Natural killer cell (primary cell): ENCODE data around the gene NRGN. TPM values are rescaled to one million over a fixed set of nuclear protein-coding genes. Genes with fewer than 3 reads are reported as not detected.

Experiments used
- ATAC-seq, 3 donors: fragments of 150-1000 bp in 2 of 3; fragments of 200-7000 bp in 1 of 3; cut with Tn5 transposase; 1 replicate in 1 of 3; 2 replicates in 2 of 3; pipeline ENCODE4 v1.10.0; 2021; ENCODE audit warnings: mild to moderate bottlenecking in 2 of 3, moderate library complexity in 2 of 3
- DNase-seq, 2 donors: peaks; one replicate each; pipeline versions ENCODE4 v3.0.0 to v3.0.0-alpha.2; 2013 to 2021; ENCODE audit warnings: mixed read lengths in 1 of 2
- H3K27ac ChIP-seq: one replicate; pipeline ENCODE4 v1.5.1; 2013; ENCODE audit warnings: mild to moderate bottlenecking, low read length
- H3K27me3 ChIP-seq: one replicate; pipeline ENCODE4 v1.6.1; 2013; ENCODE audit warnings: low read length; ENCODE audit not compliant: control insufficient read depth, insufficient read depth
- H3K36me3 ChIP-seq: one replicate; pipeline ENCODE4 v1.6.1; 2013; ENCODE audit warnings: low read length; ENCODE audit not compliant: control insufficient read depth, insufficient read depth
- H3K4me1 ChIP-seq: one replicate; pipeline ENCODE4 v1.6.1; 2013; ENCODE audit warnings: low read length; ENCODE audit not compliant: control insufficient read depth, insufficient read depth
- H3K4me3 ChIP-seq: one replicate; pipeline ENCODE4 v1.5.1; 2013; ENCODE audit warnings: low read length
- H3K9me3 ChIP-seq: one replicate; pipeline ENCODE4 v1.6.1; 2013; ENCODE audit warnings: low read length; ENCODE audit not compliant: control insufficient read depth, insufficient read depth
- H3K27ac Mint-ChIP-seq, 2 donors: one replicate each; pipeline ENCODE4 v1.8.0; 2022; ENCODE audit warnings: mild to moderate bottlenecking in 2 of 2, mixed read lengths in 2 of 2, moderate library complexity in 1 of 2
- H3K27me3 Mint-ChIP-seq, 2 donors: one replicate each; pipeline ENCODE4 v1.8.0; 2022; ENCODE audit warnings: low read depth in 2 of 2, mixed read lengths in 2 of 2
- H3K36me3 Mint-ChIP-seq: one replicate; pipeline ENCODE4 v1.8.0; 2022; ENCODE audit warnings: mixed read lengths
- H3K4me1 Mint-ChIP-seq, 2 donors: one replicate each; pipeline ENCODE4 v1.8.0; 2022; ENCODE audit warnings: mixed read lengths in 2 of 2
- H3K4me3 Mint-ChIP-seq: one replicate; pipeline ENCODE4 v1.8.0; 2022; ENCODE audit warnings: mild to moderate bottlenecking, moderate library complexity, mixed read lengths
- H3K9me3 Mint-ChIP-seq, 2 donors: one replicate each; pipeline ENCODE4 v1.8.0; 2022; ENCODE audit warnings: mixed read lengths in 2 of 2
- WGBS: methylation state at CpG from one replicate; pipeline ENCODE4 v1.1.7; 2013; ENCODE audit warnings: missing lambda C conversion rate; ENCODE audit not compliant: insufficient coverage; 5-methylcytosine and 5-hydroxymethylcytosine counted together
- intact Hi-C: fragments of 100-400 bp; cut with micrococcal nuclease; formaldehyde crosslinking; loops from one replicate; pipeline ENCODE4 v1.14.2; 2022
- total RNA-seq, 4 donors: library from RNA; stranded (reverse); fragments of 120-200 nt in 1 of 4; gene quantifications; one replicate each; pipeline versions ENCODE4 v1.2.3 to v1.2.4, GENCODE V29; 2013 to 2022
- TF ChIP-seq, protein P1 (sequence below): fragments of 200-600 bp; IDR thresholded peaks from one replicate; pipeline ENCODE4 v1.8.0; 2022; ENCODE audit warnings: antibody characterized with exemption

The NRGN gene
- total RNA-seq, 3 donors from 2014 or later (not counting 1 experiment from before 2014, with no cell fraction given), result 11.1 to 70.9 (median 28.4) TPM

GRCh38 chr11:124742555-124742954 is 2.8 kb downstream of the NRGN start:
- H3K27me3 Mint-ChIP-seq, result peaks cover 36 to 47% of the 10 kb centered on the region in 2 donors
- Histone ChIP-seq H3K9me3 (no peaks in the 10 kb centered on the region), H3K27ac (no peak overlapping the region), H3K4me1 (peaks cover 32% of the 10 kb centered on the region), H3K4me3 (no peak overlapping the region), H3K36me3 (no peaks in the 10 kb centered on the region), H3K27me3 (peaks cover 10% of the 10 kb centered on the region)
- peaks cover 7 to 28% of the 10 kb centered on the region in 2 donors for H3K4me1 Mint-ChIP-seq
- no peaks in the 10 kb centered on the region for H3K36me3 Mint-ChIP-seq
- TF ChIP-seq, protein P1, sequence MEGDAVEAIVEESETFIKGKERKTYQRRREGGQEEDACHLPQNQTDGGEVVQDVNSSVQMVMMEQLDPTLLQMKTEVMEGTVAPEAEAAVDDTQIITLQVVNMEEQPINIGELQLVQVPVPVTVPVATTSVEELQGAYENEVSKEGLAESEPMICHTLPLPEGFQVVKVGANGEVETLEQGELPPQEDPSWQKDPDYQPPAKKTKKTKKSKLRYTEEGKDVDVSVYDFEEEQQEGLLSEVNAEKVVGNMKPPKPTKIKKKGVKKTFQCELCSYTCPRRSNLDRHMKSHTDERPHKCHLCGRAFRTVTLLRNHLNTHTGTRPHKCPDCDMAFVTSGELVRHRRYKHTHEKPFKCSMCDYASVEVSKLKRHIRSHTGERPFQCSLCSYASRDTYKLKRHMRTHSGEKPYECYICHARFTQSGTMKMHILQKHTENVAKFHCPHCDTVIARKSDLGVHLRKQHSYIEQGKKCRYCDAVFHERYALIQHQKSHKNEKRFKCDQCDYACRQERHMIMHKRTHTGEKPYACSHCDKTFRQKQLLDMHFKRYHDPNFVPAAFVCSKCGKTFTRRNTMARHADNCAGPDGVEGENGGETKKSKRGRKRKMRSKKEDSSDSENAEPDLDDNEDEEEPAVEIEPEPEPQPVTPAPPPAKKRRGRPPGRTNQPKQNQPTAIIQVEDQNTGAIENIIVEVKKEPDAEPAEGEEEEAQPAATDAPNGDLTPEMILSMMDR, result no peak
- intact Hi-C loops, result no loop called here
- no peak overlapping the region for H3K27ac Mint-ChIP-seq
- 86% methylated on average over 2 of the region's 2 CpGs for WGBS
- H3K9me3 Mint-ChIP-seq, result no peaks in the 10 kb centered on the region
- no peak for ATAC-seq
- DNase-seq, result no peak
- no peak overlapping the region for H3K4me3 Mint-ChIP-seq

- H3K27me3 Mint-ChIP-seq, result peaks cover 33 to 45% of the 10 kb centered on the region in 2 donors
- ATAC-seq (no peak), DNase-seq (no peak)
- peaks cover 7 to 28% of the 10 kb centered on the region in 2 donors for H3K4me1 Mint-ChIP-seq
- Histone ChIP-seq H3K4me3 (no peak overlapping the region), H3K9me3 (no peaks in the 10 kb centered on the region), H3K27ac (no peak overlapping the region), H3K27me3 (peaks cover 10% of the 10 kb centered on the region), H3K36me3 (no peaks in the 10 kb centered on the region), H3K4me1 (peaks cover 32% of the 10 kb centered on the region)
- no peak overlapping the region for H3K27ac Mint-ChIP-seq
- WGBS, result 90% methylated on average over 3 of the region's 6 CpGs
- TF ChIP-seq, protein P1, result no peak
- H3K9me3 Mint-ChIP-seq, result no peaks in the 10 kb centered on the region
- intact Hi-C loops, result no loop called here
- no peaks in the 10 kb centered on the region for H3K36me3 Mint-ChIP-seq
- H3K4me3 Mint-ChIP-seq, result no peak overlapping the region
Observed at GRCh38 chr11:124743050-124743449, 3.3 kb downstream of the NRGN start.

GRCh38 chr11:124745270-124745834 is 5.6 kb downstream of the NRGN start:
- DNase-seq (no peak), ATAC-seq (no peak)
- no peaks in the 10 kb centered on the region for H3K36me3 ChIP-seq
- WGBS, result 88% methylated on average over 43 of the region's 44 CpGs
- H3K27ac ChIP-seq, result no peak overlapping the region
- TF ChIP-seq, protein P1, result no peak
- Mint-ChIP-seq H3K4me1 (peaks cover 0 to 15% of the 10 kb centered on the region in 2 donors), H3K27ac (no peak overlapping the region), H3K27me3 (peaks cover 28 to 38% of the 10 kb centered on the region in 2 donors), H3K4me3 (peak overlapping the region; percentile 66), H3K9me3 (no peaks in the 10 kb centered on the region), H3K36me3 (no peaks in the 10 kb centered on the region)
- peaks cover 10% of the 10 kb centered on the region for H3K27me3 ChIP-seq
- intact Hi-C loops, result no loop called here
- no peaks in the 10 kb centered on the region for H3K9me3 ChIP-seq
- H3K4me1 ChIP-seq, result peaks cover 32% of the 10 kb centered on the region
- no peak overlapping the region for H3K4me3 ChIP-seq
